HAP-1 (cell line): ENCODE data around the gene CACNA1F.

Source experiments
- DNase-seq, 2 experiments: peaks; one replicate each; pipeline ENCODE4 v3.0.0-alpha.2; 2016 to 2020; ENCODE audit warnings: low spot score in 2 of 2
- H3K27me3 ChIP-seq: fragments of 250-450 bp; sonication (Bioruptor Pico); 2 replicates; pipeline ENCODE4 v1.5.1; 2020; ENCODE audit warnings: low read depth, mild to moderate bottlenecking, moderate library complexity
- H3K36me3 ChIP-seq: fragments of 250-450 bp; sonication (Bioruptor Pico); replicated peaks from 2 replicates; pipeline ENCODE4 v1.5.1; 2020; ENCODE audit warnings: mild to moderate bottlenecking
- H3K4me1 ChIP-seq: fragments of 250-450 bp; sonication (Bioruptor Pico); 2 replicates; pipeline ENCODE4 v1.5.1; 2020; ENCODE audit warnings: mild to moderate bottlenecking
- H3K4me3 ChIP-seq: fragments of 250-450 bp; sonication (Bioruptor Pico); 2 replicates; pipeline ENCODE4 v1.5.1; 2020; ENCODE audit warnings: mild to moderate bottlenecking, moderate library complexity
- H3K9me3 ChIP-seq: fragments of 250-450 bp; sonication (Bioruptor Pico); 2 replicates; pipeline ENCODE4 v1.5.1; 2020; ENCODE audit warnings: mild to moderate bottlenecking, moderate library complexity
- in situ Hi-C: fragments of 300-500 bp; cut with MboI; formaldehyde crosslinking; loops from 3 replicates; pipeline ENCODE4 v1.14.3; 2020; ENCODE audit warnings: low sequenced_read_pairs, inconsistent platforms, mixed read lengths

The CACNA1F gene

GRCh38 chrX:49233176-49233575 is at the start of gene CACNA1F:
TSS of gene CACNA1F (minus strand) at chrX:49233340. CDS start at chrX:49233309, 31 bp downstream.
- no peaks in the 10 kb centered on the region for H3K4me1 ChIP-seq
- no peaks in the 10 kb centered on the region for H3K9me3 ChIP-seq
- DNase-seq, result peak in 1 of 2 experiments; percentile 24
- no peaks in the 10 kb centered on the region for H3K36me3 ChIP-seq
- in situ Hi-C loops, result no loop called here
- no peak within 1 kb of the TSS for H3K4me3 ChIP-seq
- H3K27me3 ChIP-seq, result no peaks in the 10 kb centered on the region

- H3K4me3 ChIP-seq, result no peak overlapping the region
- no peaks in the 10 kb centered on the region for H3K9me3 ChIP-seq
- in situ Hi-C loops, result no loop called here
- no peaks in the 10 kb centered on the region for H3K36me3 ChIP-seq
- H3K27me3 ChIP-seq, result no peaks in the 10 kb centered on the region
- H3K4me1 ChIP-seq, result no peaks in the 10 kb centered on the region
- peak in 1 of 2 experiments; percentile 50 for DNase-seq
Observed at GRCh38 chrX:49282647-49283011, 49.5 kb upstream of the CACNA1F start.

GRCh38 chrX:49278081-49278480 is 44.9 kb upstream of the CACNA1F start:
- Histone ChIP-seq H3K36me3 (peaks cover 4% of the 10 kb centered on the region; the same call in 1 of the 2 replicates), H3K9me3 (no peaks in the 10 kb centered on the region), H3K27me3 (no peaks in the 10 kb centered on the region), H3K4me3 (no peak overlapping the region), H3K4me1 (0 out of 2 replicates have a peak, but pooled peaks cover 2% of the 10 kb centered on the region)
- no peak for DNase-seq
- in situ Hi-C loops, result no loop called here

- peaks cover 3% of the 10 kb centered on the region; the same call in 1 of the 2 replicates for H3K4me1 ChIP-seq
- DNase-seq, result no peak
- peaks cover 4% of the 10 kb centered on the region; the same call in 1 of the 2 replicates for H3K36me3 ChIP-seq
- H3K27me3 ChIP-seq, result no peaks in the 10 kb centered on the region
- H3K4me3 ChIP-seq, result no peak overlapping the region
- no peaks in the 10 kb centered on the region for H3K9me3 ChIP-seq
- in situ Hi-C loops, result no loop called here
Observed at GRCh38 chrX:49277535-49277830, 44.3 kb upstream of the CACNA1F start.

GRCh38 chrX:49276671-49277534 is 43.8 kb upstream of the CACNA1F start:
- Histone ChIP-seq H3K27me3 (no peaks in the 10 kb centered on the region), H3K9me3 (no peaks in the 10 kb centered on the region), H3K4me1 (peaks cover 9% of the 10 kb centered on the region), H3K4me3 (no peak overlapping the region), H3K36me3 (peaks cover 7% of the 10 kb centered on the region)
- DNase-seq, result no peak
- in situ Hi-C loops, result no loop called here

- in situ Hi-C loops, result no loop called here
- H3K4me1 ChIP-seq, result peaks cover 13% of the 10 kb centered on the region
Observed at GRCh38 chrX:49276207-49276606, 43.1 kb upstream of the CACNA1F start.

GRCh38 chrX:49273181-49273727 is 40.1 kb upstream of the CACNA1F start:
- peaks cover 19% of the 10 kb centered on the region for H3K36me3 ChIP-seq
- in situ Hi-C loops, result no loop called here
- H3K4me1 ChIP-seq, result peaks cover 26% of the 10 kb centered on the region
- H3K4me3 ChIP-seq, result no peak overlapping the region
- DNase-seq, result no peak
- H3K27me3 ChIP-seq, result no peaks in the 10 kb centered on the region
- no peaks in the 10 kb centered on the region for H3K9me3 ChIP-seq

More at GRCh38 chrX:49276207-49276606, 43.1 kb upstream of the CACNA1F start:
- Histone ChIP-seq H3K4me3 (no peak overlapping the region), H3K9me3 (no peaks in the 10 kb centered on the region), H3K27me3 (no peaks in the 10 kb centered on the region), H3K36me3 (peaks cover 9% of the 10 kb centered on the region)
- DNase-seq, result no peak

- no peaks in the 10 kb centered on the region for H3K27me3 ChIP-seq
- in situ Hi-C loops, result no loop called here
- no peak for DNase-seq
- H3K4me3 ChIP-seq, result no peak overlapping the region
- no peaks in the 10 kb centered on the region for H3K9me3 ChIP-seq
- peaks cover 26% of the 10 kb centered on the region for H3K4me1 ChIP-seq
- peaks cover 19% of the 10 kb centered on the region for H3K36me3 ChIP-seq
Observed at GRCh38 chrX:49272421-49272820, 39.3 kb upstream of the CACNA1F start.

- Histone ChIP-seq H3K27me3 (no peaks in the 10 kb centered on the region), H3K4me3 (peak overlapping the region; percentile 76), H3K4me1 (peaks cover 26% of the 10 kb centered on the region), H3K9me3 (no peaks in the 10 kb centered on the region), H3K36me3 (peaks cover 19% of the 10 kb centered on the region)
- DNase-seq, result no peak
- in situ Hi-C loops, result no loop called here
Observed at GRCh38 chrX:49271341-49271740, 38.2 kb upstream of the CACNA1F start.

GRCh38 chrX:49270249-49270921 is 37.2 kb upstream of the CACNA1F start:
- no peak for DNase-seq
- in situ Hi-C loops, result no loop called here
- Histone ChIP-seq H3K36me3 (peaks cover 19% of the 10 kb centered on the region), H3K9me3 (no peaks in the 10 kb centered on the region), H3K27me3 (no peaks in the 10 kb centered on the region), H3K4me1 (peaks cover 26% of the 10 kb centered on the region), H3K4me3 (peak overlapping the region; percentile 76)

- H3K9me3 ChIP-seq, result no peaks in the 10 kb centered on the region
- in situ Hi-C loops, result no loop called here
- H3K4me1 ChIP-seq, result peaks cover 26% of the 10 kb centered on the region
- H3K27me3 ChIP-seq, result no peaks in the 10 kb centered on the region
- H3K36me3 ChIP-seq, result peaks cover 19% of the 10 kb centered on the region
- peak within 1 kb of the TSS; percentile 76 for H3K4me3 ChIP-seq
- DNase-seq, result no peak
Observed at GRCh38 chrX:49269767-49270248, 36.7 kb upstream of the CACNA1F start, which contains the start of gene PPP1R3F. TSS of gene PPP1R3F (plus strand) at chrX:49269793. CDS start at chrX:49269870, 77 bp downstream.

- H3K4me3 ChIP-seq, result peak overlapping the region; percentile 76
- peak; percentile 99 to 100 for DNase-seq
- in situ Hi-C loops, result no loop called here
- H3K36me3 ChIP-seq, result peaks cover 19% of the 10 kb centered on the region
- no peaks in the 10 kb centered on the region for H3K9me3 ChIP-seq
- H3K4me1 ChIP-seq, result peaks cover 26% of the 10 kb centered on the region
- H3K27me3 ChIP-seq, result no peaks in the 10 kb centered on the region
Observed at GRCh38 chrX:49269010-49269766, 36.0 kb upstream of the CACNA1F start.

GRCh38 chrX:49268702-49269009 is 35.5 kb upstream of the CACNA1F start:
- no peaks in the 10 kb centered on the region for H3K27me3 ChIP-seq
- in situ Hi-C loops, result no loop called here
- H3K36me3 ChIP-seq, result peaks cover 16% of the 10 kb centered on the region
- DNase-seq, result no peak
- H3K9me3 ChIP-seq, result no peaks in the 10 kb centered on the region
- peaks cover 26% of the 10 kb centered on the region for H3K4me1 ChIP-seq
- H3K4me3 ChIP-seq, result peak overlapping the region; percentile 76
